ENCODE measurements around the gene DGAT2L6. TPM values are rescaled to one million over a fixed set of nuclear protein-coding genes. Genes with fewer than 3 reads are reported as not detected.

The DGAT2L6 gene
- polyA plus RNA-seq, 3 donors from 2014 or later, result not detected

Other genes starting within 250 kb of the DGAT2L6 start
- gene AWAT2, start 127.5 kb upstream of the DGAT2L6 start, polyA plus RNA-seq, result not detected
- not detected for gene OTUD6A, start 115.0 kb upstream of the DGAT2L6 start, polyA plus RNA-seq
- 10 to 100 TPM; 37.8 to 55.6 (median 43.9) TPM for gene IGBP1, start 44.0 kb upstream of the DGAT2L6 start, polyA plus RNA-seq
- gene AWAT1, start 57.2 kb downstream of the DGAT2L6 start, polyA plus RNA-seq, result not detected
- gene P2RY4, start 82.7 kb downstream of the DGAT2L6 start, polyA plus RNA-seq, result not detected
- not detected for gene ARR3, start 90.9 kb downstream of the DGAT2L6 start, polyA plus RNA-seq
- gene RAB41, start 104.7 kb downstream of the DGAT2L6 start, polyA plus RNA-seq, result not detected
- gene PDZD11, start 112.4 kb downstream of the DGAT2L6 start, polyA plus RNA-seq, result 10 to 100 TPM; 46.9 to 60.6 (median 48.1) TPM
- 1 to 10 TPM in 1 of 3 donors, not detected in 2; 1.0 TPM for gene KIF4A, start 112.6 kb downstream of the DGAT2L6 start, polyA plus RNA-seq
- not detected for gene GDPD2, start 245.8 kb downstream of the DGAT2L6 start, polyA plus RNA-seq